Panc1 (cell line): Measurements from ENCODE around the gene EMC1. TPM values are rescaled to one million over a fixed set of nuclear protein-coding genes. Genes with fewer than 3 reads are reported as not detected.
"Not testable (repeated sequence)": the region's sequence is repeated elsewhere in the genome, so short reads cannot be mapped to it uniquely, and the experiment has no call there.

Source experiments
- ATAC-seq: fragments of 200-7000 bp; cut with Tn5 transposase; 2 replicates; pipeline ENCODE4 v1.9.1; 2020; ENCODE audit warnings: mild to moderate bottlenecking, moderate library complexity
- BruUV-seq: library from RNA; stranded (reverse); fragments of 400-500 nt; replicated peaks from 2 replicates; lab custom pipeline; 2021; lab: Mats Ljungman, UMichigan
- CTCF ChIA-PET: fragments of 300-600 bp; sonication (Branson Sonifier 250); formaldehyde crosslinking; loops from one replicate; lab custom pipeline; 2022; ENCODE audit warnings: antibody characterized with exemption; lab: Charles Lee
- POLR2A ChIA-PET: fragments of 300-600 bp; sonication (Branson Sonifier 250); formaldehyde crosslinking; loops from one replicate; lab custom pipeline; 2022; ENCODE audit warnings: antibody characterized with exemption; lab: Charles Lee
- DNase-seq: peaks from one replicate; pipeline ENCODE4 v3.0.0-alpha.2; 2010; ENCODE audit warnings: low read depth, low spot score
- H3K27ac ChIP-seq: 2 replicates; pipeline ENCODE4 v1.5.1; 2011; ENCODE audit warnings: mild to moderate bottlenecking, low read length, inconsistent platforms
- H3K27me3 ChIP-seq: fragments of 200-500 bp; sonication (Bioruptor generic); 2 replicates; pipeline ENCODE4 v1.6.0; 2014; ENCODE audit warnings: low read length, inconsistent platforms; ENCODE audit not compliant: control insufficient read depth, insufficient read depth
- H3K36me3 ChIP-seq: fragments of 200-500 bp; sonication (Bioruptor generic); 2 replicates; pipeline ENCODE4 v1.5.1; 2014; ENCODE audit warnings: inconsistent platforms, mild to moderate bottlenecking, low read length, moderate library complexity; ENCODE audit not compliant: control insufficient read depth, insufficient read depth
- H3K4me1 ChIP-seq: 2 replicates; pipeline ENCODE4 v1.5.1; 2011; ENCODE audit warnings: inconsistent platforms, mild to moderate bottlenecking, low read length, moderate library complexity; ENCODE audit not compliant: control insufficient read depth, insufficient read depth
- H3K4me3 ChIP-seq, 2 experiments: 2 replicates each; pipeline ENCODE4 v1.5.1; 2011 to 2012; ENCODE audit warnings: low read depth in 2 of 2, low read length in 2 of 2, mild to moderate bottlenecking in 2 of 2, inconsistent platforms in 1 of 2, moderate library complexity in 1 of 2
- H3K9me3 ChIP-seq: fragments of 200-500 bp; sonication (Bioruptor generic); 2 replicates; pipeline ENCODE4 v1.5.1; 2014; ENCODE audit warnings: low read depth, mild to moderate bottlenecking, inconsistent platforms, low read length, moderate library complexity; ENCODE audit not compliant: control insufficient read depth, insufficient read depth
- POLR2AphosphoS5 ChIP-seq: IDR thresholded peaks from 2 replicates; pipeline ENCODE4 v1.6.1; 2012; ENCODE audit warnings: mild to moderate bottlenecking, low read depth, low read length, moderate library complexity
- SIN3A ChIP-seq: IDR thresholded peaks from 2 replicates; pipeline ENCODE4 v1.6.1; 2012; ENCODE audit warnings: low read depth, mild to moderate bottlenecking, low read length, moderate library complexity, borderline replicate concordance; ENCODE audit not compliant: insufficient read depth
- TCF7L2 ChIP-seq: IDR thresholded peaks from 2 replicates; pipeline ENCODE4 v1.6.1; 2011; ENCODE audit warnings: mild to moderate bottlenecking, low read depth, low read length, inconsistent platforms
- in situ Hi-C: cut with HindIII; loops from 2 replicates; pipeline ENCODE4 v1.10.0; 2016; ENCODE audit warnings: low sequenced_read_pairs, low pct_unique_long_range_greater_than_20kb
- intact Hi-C: fragments of 100-400 bp; cut with micrococcal nuclease; formaldehyde crosslinking; loops from one replicate; pipeline ENCODE4 v1.10.0; 2022; ENCODE audit not compliant: unreplicated experiment
- total RNA-seq: library from RNA; stranded (reverse); gene quantifications from one replicate; pipeline ENCODE4 v1.2.1, GENCODE V29; 2021; ENCODE audit not compliant: unreplicated experiment
- TF ChIP-seq, protein P1 (sequence below), 2 experiments: IDR thresholded peaks; 2 replicates each; pipeline ENCODE4 v1.6.1; 2011 to 2012; ENCODE audit warnings: low read depth in 2 of 2, control low read depth in 1 of 2, low read length in 1 of 2, mild to moderate bottlenecking in 1 of 2, moderate library complexity in 1 of 2; ENCODE audit not compliant: insufficient read depth in 1 of 2
- TF ChIP-seq, protein P2 (sequence below): fragments of 450-650 bp; IDR thresholded peaks from 2 replicates; pipeline ENCODE4 v1.5.1; 2017; ENCODE audit warnings: mild to moderate bottlenecking

The EMC1 gene
- total RNA-seq, 1 experiment from 2014 or later, result 103 TPM

DNA sequence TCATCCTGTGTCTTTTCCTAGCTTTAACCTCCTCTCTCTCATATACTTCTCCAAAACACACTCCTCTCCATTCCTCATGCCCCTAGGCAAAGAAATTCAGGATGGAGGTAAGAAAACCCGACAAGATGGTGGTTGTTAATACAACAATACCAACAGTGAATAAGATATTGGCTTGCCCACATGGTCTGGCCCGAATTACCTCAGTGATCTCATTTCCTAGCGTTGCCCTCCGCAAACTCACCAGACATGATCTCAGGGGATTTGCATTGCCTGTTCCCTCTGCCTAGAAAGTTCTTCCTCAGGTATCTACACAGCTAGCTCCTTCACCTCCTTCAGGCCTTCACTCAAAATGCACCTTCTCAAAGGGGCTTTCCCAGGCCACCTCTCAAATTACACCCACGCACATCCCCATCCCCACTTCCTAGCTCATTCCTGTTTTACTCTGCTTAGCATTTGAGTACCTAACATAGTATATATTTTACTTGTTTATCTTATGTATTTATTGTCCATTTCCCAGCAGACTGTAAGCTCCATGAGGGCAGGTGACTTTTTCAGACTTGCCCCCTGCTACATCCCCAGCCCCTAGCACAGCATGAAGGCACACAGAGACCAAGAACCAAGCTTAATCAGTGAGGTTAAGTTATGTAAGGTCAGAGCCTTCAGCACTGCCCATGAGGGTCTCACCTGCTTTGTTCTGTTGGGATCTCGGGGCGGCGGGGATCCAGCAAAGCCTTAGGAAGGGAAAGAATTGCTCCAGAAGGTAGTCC, 31.1 kb downstream of the EMC1 start:
- H3K27me3 ChIP-seq, result no peaks in the 10 kb centered on the region
- no peak overlapping the region for H3K4me3 ChIP-seq
- ChIA-PET POLR2A (interaction anchor here (0.6 kb wide), 1 partner anchor 18 kb away, joined by 5 read pairs; no protein-coding TSS in a partner anchor), CTCF (no interaction called here)
- ATAC-seq, result no peak
- H3K4me1 ChIP-seq, result no peaks in the 10 kb centered on the region
- no peak overlapping the region for H3K27ac ChIP-seq
- no TSS peak for BruUV-seq
- TF ChIP-seq POLR2AphosphoS5, result no peak
- TF ChIP-seq SIN3A, result no peak
- no peak for TF ChIP-seq TCF7L2
- DNase-seq, result no peak
- peaks cover 22% of the 10 kb centered on the region for H3K36me3 ChIP-seq
- in situ Hi-C loops (no loop called here), intact Hi-C loops (no loop called here)
- no peaks in the 10 kb centered on the region for H3K9me3 ChIP-seq

DNA sequence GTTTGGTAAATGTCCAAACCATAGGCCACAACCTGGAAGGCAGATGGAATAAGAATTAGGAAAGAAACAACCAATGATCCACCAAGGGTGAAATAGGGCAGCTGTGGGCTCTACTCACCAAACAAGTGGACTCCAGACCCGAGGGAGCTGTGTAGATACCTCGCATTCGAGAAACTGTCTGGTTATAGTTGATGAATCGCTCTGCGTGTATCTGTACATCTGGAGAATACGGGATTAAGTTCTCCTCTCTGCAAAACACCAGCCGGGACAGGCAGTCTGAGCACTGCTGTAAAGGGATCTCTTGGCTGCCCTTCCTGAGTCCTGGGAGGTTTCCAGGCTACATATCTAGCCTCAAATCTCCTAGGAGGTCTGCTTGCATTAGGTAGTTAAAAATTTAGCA, 31.9 kb downstream of the EMC1 start:
- ChIA-PET CTCF (no interaction called here), POLR2A (no interaction called here)
- in situ Hi-C loops, result no loop called here
- ATAC-seq (no peak), DNase-seq (no peak)
- BruUV-seq, result no TSS peak
- Histone ChIP-seq H3K36me3 (peaks cover 23% of the 10 kb centered on the region), H3K27ac (no peak overlapping the region), H3K27me3 (no peaks in the 10 kb centered on the region), H3K4me3 (no peak overlapping the region), H3K4me1 (no peaks in the 10 kb centered on the region), H3K9me3 (no peaks in the 10 kb centered on the region)
- TF ChIP-seq POLR2AphosphoS5 (no peak), SIN3A (no peak), TCF7L2 (no peak)
- TF ChIP-seq, protein P1, sequence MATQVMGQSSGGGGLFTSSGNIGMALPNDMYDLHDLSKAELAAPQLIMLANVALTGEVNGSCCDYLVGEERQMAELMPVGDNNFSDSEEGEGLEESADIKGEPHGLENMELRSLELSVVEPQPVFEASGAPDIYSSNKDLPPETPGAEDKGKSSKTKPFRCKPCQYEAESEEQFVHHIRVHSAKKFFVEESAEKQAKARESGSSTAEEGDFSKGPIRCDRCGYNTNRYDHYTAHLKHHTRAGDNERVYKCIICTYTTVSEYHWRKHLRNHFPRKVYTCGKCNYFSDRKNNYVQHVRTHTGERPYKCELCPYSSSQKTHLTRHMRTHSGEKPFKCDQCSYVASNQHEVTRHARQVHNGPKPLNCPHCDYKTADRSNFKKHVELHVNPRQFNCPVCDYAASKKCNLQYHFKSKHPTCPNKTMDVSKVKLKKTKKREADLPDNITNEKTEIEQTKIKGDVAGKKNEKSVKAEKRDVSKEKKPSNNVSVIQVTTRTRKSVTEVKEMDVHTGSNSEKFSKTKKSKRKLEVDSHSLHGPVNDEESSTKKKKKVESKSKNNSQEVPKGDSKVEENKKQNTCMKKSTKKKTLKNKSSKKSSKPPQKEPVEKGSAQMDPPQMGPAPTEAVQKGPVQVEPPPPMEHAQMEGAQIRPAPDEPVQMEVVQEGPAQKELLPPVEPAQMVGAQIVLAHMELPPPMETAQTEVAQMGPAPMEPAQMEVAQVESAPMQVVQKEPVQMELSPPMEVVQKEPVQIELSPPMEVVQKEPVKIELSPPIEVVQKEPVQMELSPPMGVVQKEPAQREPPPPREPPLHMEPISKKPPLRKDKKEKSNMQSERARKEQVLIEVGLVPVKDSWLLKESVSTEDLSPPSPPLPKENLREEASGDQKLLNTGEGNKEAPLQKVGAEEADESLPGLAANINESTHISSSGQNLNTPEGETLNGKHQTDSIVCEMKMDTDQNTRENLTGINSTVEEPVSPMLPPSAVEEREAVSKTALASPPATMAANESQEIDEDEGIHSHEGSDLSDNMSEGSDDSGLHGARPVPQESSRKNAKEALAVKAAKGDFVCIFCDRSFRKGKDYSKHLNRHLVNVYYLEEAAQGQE (IDR thresholded peaks at IDR 0.05; ENCODE audit: insufficient read depth in 1 of 2, low read depth in 2 of 2, low read length in 1 of 2), result no peak
- TF ChIP-seq, protein P2, sequence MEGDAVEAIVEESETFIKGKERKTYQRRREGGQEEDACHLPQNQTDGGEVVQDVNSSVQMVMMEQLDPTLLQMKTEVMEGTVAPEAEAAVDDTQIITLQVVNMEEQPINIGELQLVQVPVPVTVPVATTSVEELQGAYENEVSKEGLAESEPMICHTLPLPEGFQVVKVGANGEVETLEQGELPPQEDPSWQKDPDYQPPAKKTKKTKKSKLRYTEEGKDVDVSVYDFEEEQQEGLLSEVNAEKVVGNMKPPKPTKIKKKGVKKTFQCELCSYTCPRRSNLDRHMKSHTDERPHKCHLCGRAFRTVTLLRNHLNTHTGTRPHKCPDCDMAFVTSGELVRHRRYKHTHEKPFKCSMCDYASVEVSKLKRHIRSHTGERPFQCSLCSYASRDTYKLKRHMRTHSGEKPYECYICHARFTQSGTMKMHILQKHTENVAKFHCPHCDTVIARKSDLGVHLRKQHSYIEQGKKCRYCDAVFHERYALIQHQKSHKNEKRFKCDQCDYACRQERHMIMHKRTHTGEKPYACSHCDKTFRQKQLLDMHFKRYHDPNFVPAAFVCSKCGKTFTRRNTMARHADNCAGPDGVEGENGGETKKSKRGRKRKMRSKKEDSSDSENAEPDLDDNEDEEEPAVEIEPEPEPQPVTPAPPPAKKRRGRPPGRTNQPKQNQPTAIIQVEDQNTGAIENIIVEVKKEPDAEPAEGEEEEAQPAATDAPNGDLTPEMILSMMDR, result no peak
- intact Hi-C loops, result no loop called here

DNA sequence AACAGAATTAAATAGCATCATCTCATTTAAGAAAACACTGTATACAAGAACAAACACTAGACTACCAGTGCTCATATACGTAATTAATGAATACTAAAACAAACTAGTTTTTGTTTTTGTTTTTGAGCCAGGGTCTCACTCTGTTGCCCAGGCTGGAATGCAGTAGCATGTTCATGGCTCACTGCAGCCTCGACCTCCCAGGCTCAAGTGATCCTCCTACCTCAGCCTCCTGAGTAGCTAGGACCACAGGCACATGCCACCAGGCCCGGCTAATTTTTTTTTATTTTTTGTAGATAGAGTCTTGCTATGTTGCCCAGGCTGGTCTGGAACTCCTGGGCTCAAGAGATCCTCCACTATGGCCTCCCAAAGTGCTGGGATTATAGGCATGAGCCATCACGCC, 34.7 kb downstream of the EMC1 start:
- intact Hi-C loops, H3K9me3 ChIP-seq, DNase-seq, ATAC-seq, BruUV-seq, H3K4me3 ChIP-seq, in situ Hi-C loops, H3K27me3 ChIP-seq, H3K27ac ChIP-seq: not testable (repeated sequence)
- peaks cover 41% of the 10 kb centered on the region for H3K36me3 ChIP-seq
- H3K4me1 ChIP-seq, result peaks cover 11% of the 10 kb centered on the region
- ChIA-PET CTCF (interaction anchor here (0.6 kb wide), 1 partner anchor 175 kb away, joined by 9 read pairs; no protein-coding TSS in a partner anchor), POLR2A (interaction anchor here (0.6 kb wide), 1 partner anchor 11 kb away, joined by 8 read pairs; no protein-coding TSS in a partner anchor)
